GM21381 (cell line): Measurements from ENCODE around the gene VOPP1.

ENCODE experiments used
- ATAC-seq: cut with Tn5 transposase; IDR thresholded peaks from one replicate; pipeline ENCODE4 v1.9.1; 2021; ENCODE audit warnings: mild to moderate bottlenecking, moderate library complexity; ENCODE audit not compliant: unreplicated experiment

Gene VOPP1

DNA sequence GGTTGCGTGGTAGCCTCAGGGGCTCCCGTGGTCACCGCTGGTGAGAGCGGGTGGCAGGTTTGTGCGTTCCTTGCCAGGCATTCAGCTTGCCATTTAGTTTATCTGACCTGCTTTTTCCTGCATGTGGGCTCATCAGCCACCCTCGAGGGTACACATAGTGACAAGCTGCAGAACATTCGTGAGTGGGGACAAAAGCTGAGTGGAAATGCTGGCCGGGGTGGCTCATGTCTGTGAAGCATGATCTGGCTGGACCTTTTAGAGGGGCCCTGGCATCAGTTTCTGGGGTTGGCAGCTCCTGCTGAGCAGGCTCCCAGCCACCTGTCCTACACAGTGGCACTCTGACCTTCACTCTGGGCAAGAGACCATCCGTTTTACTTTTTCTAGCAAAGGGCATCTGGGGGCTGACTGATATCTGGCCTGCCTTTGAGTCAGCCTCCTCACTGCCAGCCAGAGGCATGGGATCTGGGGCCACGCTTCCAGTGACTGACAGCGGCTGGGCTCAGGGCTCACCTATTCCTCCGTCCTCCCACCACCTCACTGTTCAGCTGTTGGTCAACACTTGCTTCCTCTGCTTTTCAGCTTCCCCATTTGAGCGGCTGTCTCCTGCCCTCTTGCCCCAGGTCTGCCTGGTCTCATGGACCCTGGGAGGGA, 132.1 kb downstream of the VOPP1 start:
- ATAC-seq: no peak

DNA sequence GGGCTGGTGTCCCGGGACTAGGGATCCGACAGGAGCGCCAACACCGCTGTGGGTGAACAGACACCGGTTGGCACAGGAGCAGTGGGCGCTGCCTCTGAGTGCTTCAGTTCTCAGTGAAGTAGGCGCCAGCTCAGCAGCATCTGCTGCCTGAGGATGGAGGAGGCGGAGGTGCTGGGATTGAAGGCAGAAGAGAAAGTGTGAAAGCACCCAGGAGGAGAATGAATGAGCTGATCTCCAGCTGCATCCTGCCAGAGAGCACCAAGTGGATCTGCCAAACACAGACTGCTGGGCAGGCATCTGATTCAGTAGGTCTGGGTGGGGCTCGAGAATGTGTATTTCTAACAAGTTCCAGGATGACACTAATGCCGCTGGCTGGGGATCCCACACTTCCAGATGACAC, 132.7 kb downstream of the VOPP1 start:
- ATAC-seq: no peak

DNA sequence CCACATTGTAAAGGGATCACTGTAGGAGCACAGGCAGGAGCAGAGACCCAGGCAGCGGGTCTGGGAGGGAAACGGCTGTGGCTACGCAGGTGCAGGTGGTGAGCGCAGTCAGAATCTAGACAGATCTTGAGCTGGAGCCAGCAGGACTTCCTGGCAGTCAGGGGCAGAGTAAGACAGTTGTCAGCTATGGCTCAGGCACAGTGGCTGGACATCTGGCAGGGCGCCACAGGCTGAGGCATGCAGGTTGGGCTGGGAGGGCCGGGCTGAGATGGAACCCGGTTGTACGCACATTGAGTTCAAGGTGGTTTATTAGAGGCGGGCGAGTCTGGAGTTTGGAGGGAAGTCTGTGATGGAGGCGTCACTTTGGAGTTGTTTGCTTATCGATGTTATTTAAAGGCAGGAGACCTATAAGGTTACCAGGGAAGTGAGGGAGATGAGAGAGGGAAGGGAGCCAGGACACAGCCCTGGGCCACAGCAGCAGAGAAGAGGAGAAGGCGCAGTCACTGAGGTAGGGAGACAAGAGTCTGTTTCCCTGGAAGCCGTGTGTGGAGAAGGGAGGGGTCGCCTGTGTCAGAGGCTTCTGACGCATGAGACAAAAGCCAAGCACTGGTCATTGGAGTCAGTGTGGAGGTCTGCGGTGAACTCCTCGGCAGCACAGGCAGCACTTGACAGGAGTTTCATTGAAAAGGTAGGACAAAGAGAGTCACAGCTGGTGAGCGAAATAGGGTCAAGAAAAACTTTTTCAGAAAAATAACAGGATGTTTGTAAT, 133.4 kb downstream of the VOPP1 start:
- ATAC-seq: no peak

DNA sequence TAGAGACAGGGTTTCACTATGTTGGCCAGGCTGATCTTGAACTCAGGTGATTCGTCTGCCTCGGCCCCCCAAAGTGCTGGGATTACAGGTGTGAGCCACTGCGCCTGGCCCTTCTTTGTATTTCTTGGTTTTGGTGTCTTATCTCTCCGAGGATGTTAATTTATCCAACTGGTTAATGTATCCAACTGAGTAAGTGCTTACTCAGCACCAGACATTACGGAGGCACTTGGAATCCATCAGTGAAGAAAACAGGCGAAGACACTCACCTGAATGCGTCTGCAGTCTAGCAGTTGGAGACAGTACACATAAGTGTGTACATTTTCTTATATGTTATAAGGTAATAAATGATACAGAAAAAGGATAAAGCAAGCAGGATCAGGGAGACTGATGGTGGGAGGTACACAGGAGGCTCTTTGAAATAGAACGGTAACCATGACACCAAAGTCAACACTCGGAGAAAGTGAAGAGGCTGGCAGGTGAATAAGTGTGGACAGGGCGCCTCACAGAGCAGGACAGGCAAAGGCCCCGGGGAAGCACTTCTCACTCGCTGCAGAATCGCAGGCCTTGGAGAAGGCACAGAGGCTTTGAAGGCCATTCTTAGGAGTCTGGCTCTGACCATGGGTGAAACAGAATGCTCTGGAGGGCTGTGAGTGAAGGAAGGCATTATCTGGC, 134.1 kb downstream of the VOPP1 start:
- ATAC-seq: no peak

DNA sequence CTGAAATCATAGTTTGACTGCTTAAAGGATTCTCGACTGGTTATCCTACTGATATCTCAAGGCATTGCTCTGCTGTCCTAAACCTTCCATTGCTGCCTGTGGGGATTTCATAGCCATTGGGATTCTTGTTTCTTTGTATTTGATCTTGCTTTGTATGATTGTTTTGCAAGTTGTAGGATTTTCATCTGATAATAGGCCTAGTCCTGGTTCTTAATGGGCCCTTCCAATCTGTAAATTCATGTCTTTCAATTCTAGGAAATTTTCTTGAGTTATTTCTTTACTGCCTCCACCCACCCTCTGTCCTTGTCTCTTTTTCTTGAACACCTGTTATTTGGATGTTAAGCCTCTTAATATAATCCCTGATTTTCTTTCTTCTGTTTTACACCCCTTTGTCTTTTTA, 134.9 kb downstream of the VOPP1 start:
- no peak for ATAC-seq

DNA sequence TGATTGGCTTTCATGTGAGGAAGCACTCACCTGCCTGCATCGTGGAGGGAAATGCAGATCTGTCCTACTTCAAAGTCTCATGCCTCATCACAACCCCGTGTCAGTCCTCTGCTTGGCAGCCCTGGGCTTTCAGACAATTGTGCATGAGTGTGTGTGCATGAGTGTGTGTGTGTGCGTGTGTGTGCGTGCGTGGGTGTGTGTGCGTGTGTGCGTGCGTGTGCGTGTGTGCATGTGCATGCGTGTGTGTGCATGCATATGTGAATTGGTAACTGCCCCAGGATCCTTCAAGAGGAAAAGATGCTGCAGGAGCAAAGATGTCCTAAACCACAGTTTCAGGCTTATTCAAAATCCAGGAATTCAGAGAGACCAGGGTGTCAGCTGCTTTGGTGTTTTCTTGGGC, 135.8 kb downstream of the VOPP1 start:
- ATAC-seq: no peak

DNA sequence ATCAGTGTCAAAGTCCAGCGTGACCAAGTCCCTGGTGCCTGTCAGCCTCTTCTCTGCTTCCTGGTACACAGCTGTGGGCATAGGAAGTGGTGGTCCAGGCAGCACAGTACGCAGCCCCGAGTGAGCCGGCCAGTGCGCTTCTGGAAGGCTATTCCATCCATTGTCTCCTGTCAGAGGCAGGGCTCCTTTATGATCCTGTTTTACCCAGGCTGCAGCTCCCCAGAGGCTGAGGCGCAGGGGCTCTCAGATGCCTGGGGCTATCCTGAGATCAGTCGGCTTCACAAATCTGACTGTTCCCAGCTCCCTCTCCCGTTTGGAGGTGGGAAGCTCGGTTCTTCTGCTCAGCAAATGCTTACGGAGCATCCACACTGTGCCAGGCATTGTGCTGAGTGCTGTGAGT, 136.8 kb downstream of the VOPP1 start:
- no peak for ATAC-seq

DNA sequence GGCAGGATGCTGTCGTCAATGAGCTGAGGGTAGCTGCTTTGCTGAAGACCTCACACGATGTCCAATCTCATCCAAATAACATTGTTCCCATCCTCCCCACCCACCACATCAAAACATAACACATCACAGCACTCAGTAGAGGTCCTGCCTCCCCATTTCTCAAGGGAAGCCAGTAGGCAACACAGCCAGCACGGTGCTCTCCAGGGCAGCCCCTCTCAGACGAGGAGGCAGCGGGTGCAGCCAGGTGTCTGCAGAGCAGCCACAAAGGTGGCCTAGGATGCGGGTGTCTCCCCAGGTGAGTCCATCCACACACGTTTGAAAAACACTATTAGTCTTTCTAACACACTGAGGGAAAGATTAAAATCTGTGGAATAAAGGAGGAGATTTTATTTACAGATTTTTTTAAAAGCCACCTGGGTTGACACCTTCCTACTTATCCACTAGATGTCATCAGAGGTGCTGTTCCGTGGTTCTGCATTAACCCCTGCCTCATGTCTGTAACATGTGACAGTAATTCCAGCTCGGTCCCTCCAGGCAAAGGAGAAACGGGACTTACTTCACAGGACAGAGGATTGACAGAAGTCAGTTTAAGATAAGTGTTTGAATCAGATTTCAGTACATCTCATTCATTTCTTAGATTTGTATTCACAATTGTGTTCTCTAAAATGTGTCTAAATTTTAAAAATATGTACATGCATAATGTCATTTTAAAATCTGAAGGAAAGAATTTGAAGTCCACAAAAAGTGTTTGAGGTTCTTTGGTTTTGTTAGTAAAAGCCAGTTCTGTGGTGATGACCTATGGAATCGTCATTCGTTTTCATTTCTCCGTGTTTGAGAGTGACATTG, 139.1 kb downstream of the VOPP1 start:
- no peak for ATAC-seq

DNA sequence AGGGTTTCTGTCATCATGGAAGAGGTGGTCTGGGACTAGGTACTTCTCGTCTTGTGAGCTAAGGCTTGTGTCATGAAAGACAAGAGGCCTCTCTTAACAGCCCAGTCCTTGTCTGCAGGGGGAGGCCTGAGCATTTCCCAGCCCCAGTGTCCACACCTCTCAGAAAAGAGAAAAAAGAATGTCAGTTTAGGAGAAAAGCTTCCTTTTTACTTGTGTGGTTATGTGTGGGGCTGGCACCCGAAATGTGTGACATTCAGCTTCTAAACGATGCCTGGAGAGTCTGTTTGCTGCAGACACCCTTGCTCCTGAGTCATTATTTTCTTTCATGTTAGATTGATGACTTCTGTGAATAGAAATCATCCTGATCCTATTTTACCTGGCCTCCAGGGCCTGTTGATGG, 139.8 kb downstream of the VOPP1 start:
- no peak for ATAC-seq

DNA sequence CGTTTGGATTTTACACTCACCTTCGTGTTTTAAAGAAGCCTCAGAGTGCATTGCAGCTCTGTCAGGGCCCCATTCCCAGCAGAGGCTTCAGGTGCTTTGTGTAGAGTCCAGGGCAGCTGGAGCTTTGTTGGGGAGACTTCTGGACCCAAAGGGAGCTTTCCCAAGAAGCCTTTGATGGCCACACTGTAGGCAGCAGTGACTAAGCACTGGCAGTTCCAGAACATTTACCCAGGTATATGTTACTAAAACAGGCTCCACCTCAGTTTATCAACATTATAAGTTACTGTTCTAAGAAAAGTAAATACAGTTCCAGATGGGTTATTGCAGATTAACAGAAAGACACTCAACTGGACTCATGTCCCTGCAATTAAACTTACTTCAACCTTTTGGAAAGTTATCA, 140.4 kb downstream of the VOPP1 start:
- ATAC-seq: no peak

DNA sequence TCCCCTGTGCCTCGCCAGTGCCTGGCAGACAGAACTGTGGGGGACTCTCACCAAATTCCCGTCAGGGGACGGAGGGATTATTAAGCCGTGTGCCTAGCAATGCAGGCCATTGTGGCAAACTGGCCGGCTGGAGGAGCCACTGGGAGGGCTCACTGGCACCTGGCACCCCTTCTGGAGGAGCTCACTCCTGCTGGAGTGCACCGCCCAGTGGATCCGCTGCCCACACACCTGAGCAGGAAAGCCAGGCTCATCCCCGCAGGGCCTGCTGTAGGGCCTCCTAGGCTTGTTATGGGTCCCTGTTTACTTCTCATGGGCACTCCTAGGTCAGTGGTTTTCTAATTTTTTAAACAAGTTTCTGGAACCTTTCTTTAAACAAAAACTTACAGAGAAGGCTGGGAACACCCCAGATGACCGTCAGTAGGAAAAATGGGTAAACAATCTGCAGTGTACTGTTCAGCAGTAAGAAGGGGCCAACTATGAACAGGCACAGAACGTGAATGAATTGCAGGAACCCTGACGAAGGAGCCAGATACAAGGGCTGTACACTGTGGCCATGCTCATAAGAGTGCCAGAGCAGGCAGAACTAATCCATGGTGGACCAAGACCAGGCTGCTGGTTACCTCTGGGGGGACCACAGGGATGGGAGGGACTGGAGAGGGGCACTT, 142.3 kb downstream of the VOPP1 start:
- ATAC-seq: no peak

DNA sequence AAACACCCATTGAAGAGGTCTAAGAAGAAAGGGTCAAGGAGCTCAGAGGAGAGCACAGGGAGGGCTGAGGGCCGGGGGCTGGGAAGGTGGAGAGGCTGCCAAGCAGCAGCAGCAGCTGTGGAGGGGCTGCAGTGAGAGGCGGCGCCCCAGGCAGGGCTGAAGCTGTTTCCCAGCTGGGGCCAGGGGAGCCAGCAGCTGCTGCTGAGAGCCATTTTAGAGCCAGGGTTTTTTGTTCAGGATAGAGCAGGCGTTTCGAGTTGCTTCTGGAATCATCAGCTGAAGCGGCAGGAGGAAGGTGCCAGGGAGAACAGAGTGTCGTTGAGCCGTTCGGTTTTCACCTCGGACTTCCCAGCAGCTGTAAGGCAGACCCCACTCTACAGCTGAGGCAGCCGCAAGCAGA, 144.5 kb downstream of the VOPP1 start:
- ATAC-seq: no peak

DNA sequence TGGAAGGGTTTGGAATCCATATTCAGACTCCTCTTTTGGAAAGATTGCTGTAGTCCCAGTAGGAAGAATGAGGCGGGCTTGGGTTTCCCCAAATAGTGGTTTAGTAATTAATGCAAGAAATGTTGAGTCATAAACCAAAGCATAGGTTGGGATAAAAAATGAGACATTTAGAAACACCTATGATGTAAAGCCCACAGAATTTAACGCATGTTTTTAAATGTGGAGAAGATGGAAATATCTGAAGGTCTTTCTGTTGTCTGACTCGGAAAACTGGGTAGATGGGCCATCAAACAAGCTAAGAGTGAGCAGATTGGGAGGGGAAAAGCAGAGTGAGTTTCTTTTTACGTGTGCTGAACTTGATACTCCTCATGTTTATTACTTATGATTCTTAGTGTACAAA, 145.0 kb downstream of the VOPP1 start:
- ATAC-seq: no peak

DNA sequence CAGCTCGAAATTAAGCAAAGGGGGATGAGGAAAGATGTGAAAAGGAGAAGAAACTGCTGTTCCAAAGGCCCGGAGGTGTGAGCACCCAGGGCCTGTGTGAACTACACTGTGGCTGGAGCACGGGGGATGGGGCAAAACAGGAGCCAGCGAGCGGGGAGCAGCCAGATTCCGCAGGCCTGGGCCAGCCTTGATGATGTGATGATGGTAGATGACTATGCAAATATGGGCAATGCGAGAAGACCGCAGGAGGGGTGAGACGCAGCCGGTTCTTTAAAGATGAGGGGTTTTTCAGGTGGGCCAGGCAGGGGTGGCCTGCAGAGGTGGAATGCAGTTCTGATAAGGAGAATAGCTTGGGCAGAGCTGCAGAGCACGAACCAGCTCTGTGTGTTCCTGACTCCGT, 145.6 kb downstream of the VOPP1 start:
- ATAC-seq: no peak

DNA sequence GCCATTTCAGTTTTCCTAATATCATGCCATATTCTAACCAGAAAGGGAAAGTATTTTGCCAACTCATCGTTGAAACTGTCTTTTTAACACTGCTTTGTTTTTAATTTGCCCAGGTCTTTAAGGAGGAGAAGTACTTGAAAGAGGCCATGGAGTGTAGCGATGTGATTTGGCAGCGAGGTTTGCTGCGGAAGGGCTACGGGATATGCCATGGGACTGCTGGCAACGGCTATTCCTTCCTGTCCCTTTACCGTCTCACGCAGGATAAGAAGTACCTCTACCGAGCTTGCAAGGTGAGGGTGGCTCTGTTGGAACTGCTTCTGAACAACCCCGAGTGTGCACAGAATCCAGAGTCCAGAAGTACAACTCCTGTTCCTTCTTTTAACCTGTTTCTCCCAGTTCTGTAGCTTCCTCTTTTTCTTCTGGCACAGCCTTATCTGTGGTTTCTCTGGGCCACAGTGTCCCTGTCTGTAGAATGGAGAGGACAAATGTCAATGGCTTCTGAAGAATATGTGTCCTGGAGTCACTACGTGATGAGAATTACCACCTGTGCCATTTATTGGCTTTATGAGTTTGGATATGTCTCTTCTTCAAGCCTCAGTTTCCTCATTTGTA, 147.1 kb downstream of the VOPP1 start:
- no peak for ATAC-seq

DNA sequence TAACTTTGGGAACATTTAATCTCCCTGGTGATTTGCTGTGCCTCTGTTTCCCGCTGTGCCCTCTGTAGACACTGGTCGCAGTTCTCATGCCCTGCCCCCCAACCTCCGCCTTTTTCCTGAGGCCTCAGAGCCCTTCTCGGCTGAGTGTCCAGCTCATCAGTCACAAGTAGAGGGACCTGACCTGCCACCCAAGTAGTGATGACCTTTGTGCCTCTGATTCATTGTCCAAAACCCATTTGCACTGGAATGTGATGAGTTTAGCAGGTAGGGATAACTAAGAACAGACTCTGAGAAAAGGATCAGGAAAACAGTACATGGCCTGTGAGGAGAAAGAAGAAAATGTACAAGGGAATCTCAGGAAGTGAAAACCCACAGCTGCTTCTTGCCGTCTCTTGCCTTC, 148.4 kb downstream of the VOPP1 start:
- no peak for ATAC-seq

DNA sequence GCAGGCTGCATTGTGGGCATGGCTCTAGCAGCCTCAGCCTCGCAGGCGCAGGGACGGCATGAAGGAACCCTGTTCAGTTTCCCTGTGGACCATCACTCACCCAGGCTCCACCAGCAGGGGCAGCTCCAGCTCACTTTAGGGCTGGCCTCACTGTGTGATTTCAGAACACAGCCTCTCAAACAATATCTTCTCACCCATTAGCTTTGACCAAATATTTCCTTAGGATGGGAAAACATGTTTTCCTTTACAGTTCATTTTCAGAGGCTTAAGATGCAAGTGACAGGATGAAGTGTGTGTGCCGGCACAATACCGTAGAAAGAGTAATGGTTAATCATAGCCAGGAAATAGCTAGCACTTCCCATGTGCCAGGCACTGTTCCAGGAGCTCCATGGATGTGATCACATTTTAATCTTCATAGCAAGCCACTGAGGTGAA, 149.0 kb downstream of the VOPP1 start:
- ATAC-seq: no peak
